ENCODE results near the gene STK32B. TPM values are rescaled to one million over a fixed set of nuclear protein-coding genes. Genes with fewer than 3 reads are reported as not detected.

The STK32B gene
- polyA plus RNA-seq, 2 of the 4 experiments (the other 2 are of a cell fraction) = 7.6 to 12.1 TPM

GRCh38 chr4:5028480-5028879 is 22.8 kb upstream of the STK32B start:
- Histone ChIP-seq H3K4me2 (no peak overlapping the region), H3K9me3 (no peaks in the 10 kb centered on the region), H3K4me3 (no peak overlapping the region), H3K4me1 (no peaks in the 10 kb centered on the region), H3K27ac (no peak overlapping the region)
- 31% methylated on average over 2 of the region's 2 CpGs for WGBS (ENCODE audit: missing lambda C conversion rate)
- FAIRE-seq (no peak), DNase-seq (ENCODE audit: low read depth in 1 of 2, low spot score in 1 of 2) (no peak), ATAC-seq (no peak)
- no peak for TF ChIP-seq CBX8 (IDR thresholded peaks at IDR 0.05)
- no peak for TF ChIP-seq RARB (CRISPR knock-in tag; IDR thresholded peaks at IDR 0.05)
- no peak for TF ChIP-seq TFCP2L1 (CRISPR knock-in tag; IDR thresholded peaks at IDR 0.05)
- no peak for TF ChIP-seq ESRRA (IDR thresholded peaks at IDR 0.05; ENCODE audit: borderline replicate concordance, low read length)
- no peak for TF ChIP-seq FOSL2 (IDR thresholded peaks at IDR 0.05)
- no peak for TF ChIP-seq FOSL2 (CRISPR knock-in tag; IDR thresholded peaks at IDR 0.05)
- TF ChIP-seq E2F6 (IDR thresholded peaks at IDR 0.05; ENCODE audit: borderline replicate concordance, low read depth) = no peak
- no peak for TF ChIP-seq NFE2L2 (conservative IDR thresholded peaks at IDR 0.05; ENCODE audit: low read length)
- TF ChIP-seq REST (IDR thresholded peaks at IDR 0.05) = no peak
- no peak for TF ChIP-seq USF2 (IDR thresholded peaks at IDR 0.05)
- TF ChIP-seq HMGXB4 (CRISPR knock-in tag; IDR thresholded peaks at IDR 0.05; ENCODE audit: borderline replicate concordance) = no peak
- no peak for TF ChIP-seq FOSB (CRISPR knock-in tag; IDR thresholded peaks at IDR 0.05)
- no peak for TF ChIP-seq KDM1A (IDR thresholded peaks at IDR 0.05; ENCODE audit: low read depth)
- no peak for TF ChIP-seq EHMT2 (IDR thresholded peaks at IDR 0.05; ENCODE audit: low read depth)
- POLR2A ChIA-PET = no interaction called here
- CTCF ChIA-PET = interaction anchor here (0.6 to 1.6 kb wide), 2 partner anchors 10 to 761 kb away, joined by 3 to 5 read pairs; partner anchors contain the start of gene CYTL1

- ATAC-seq (no peak), FAIRE-seq (no peak), DNase-seq (ENCODE audit: low read depth in 1 of 2, low spot score in 1 of 2) (no peak)
- no peak for TF ChIP-seq RAD21 (conservative IDR thresholded peaks at IDR 0.05 in 1 of 2, IDR thresholded peaks at IDR 0.05 in 1 of 2)
- TF ChIP-seq E2F6 (IDR thresholded peaks at IDR 0.05; ENCODE audit: borderline replicate concordance, low read depth) = no peak
- TF ChIP-seq SMC3 (IDR thresholded peaks at IDR 0.05) = no peak
- TF ChIP-seq RCOR1 (IDR thresholded peaks at IDR 0.05; ENCODE audit: low read depth, low read length) = no peak
- TF ChIP-seq CHD4 (IDR thresholded peaks at IDR 0.05; ENCODE audit: borderline replicate concordance) = no peak
- TF ChIP-seq HOXB5 (CRISPR knock-in tag; IDR thresholded peaks at IDR 0.05) = no peak
- no peak for TF ChIP-seq ZSCAN20 (CRISPR knock-in tag; IDR thresholded peaks at IDR 0.05)
- no peak for TF ChIP-seq FOSL2 (IDR thresholded peaks at IDR 0.05)
- TF ChIP-seq FOSL2 (CRISPR knock-in tag; IDR thresholded peaks at IDR 0.05) = no peak
- no peak for TF ChIP-seq USF2 (IDR thresholded peaks at IDR 0.05)
- TF ChIP-seq RNF2 (IDR thresholded peaks at IDR 0.05; ENCODE audit: borderline replicate concordance, low read depth) = no peak
- TF ChIP-seq KDM5A (IDR thresholded peaks at IDR 0.05) = no peak
- TF ChIP-seq PBX3 (IDR thresholded peaks at IDR 0.05) = no peak
- TF ChIP-seq RFX5 (IDR thresholded peaks at IDR 0.05) = no peak
- TF ChIP-seq POLR2AphosphoS2 (conservative IDR thresholded peaks at IDR 0.05; ENCODE audit: low read length) = no peak
- 81% methylated on average over 8 of the region's 8 CpGs for WGBS (ENCODE audit: missing lambda C conversion rate)
- ChIA-PET POLR2A (no interaction called here), CTCF (no interaction called here)
- H3K9me3 ChIP-seq = no peaks in the 10 kb centered on the region
- no peak overlapping the region for H3K27ac ChIP-seq
- H3K4me1 ChIP-seq = no peaks in the 10 kb centered on the region
- no peak overlapping the region for H3K4me3 ChIP-seq
- H3K4me2 ChIP-seq = no peak overlapping the region
Measured at GRCh38 chr4:5029447-5029846, 21.8 kb upstream of the STK32B start.

Data from A549 (cell line).